ENCODE data around the gene SWI5.

The SWI5 gene

DNA sequence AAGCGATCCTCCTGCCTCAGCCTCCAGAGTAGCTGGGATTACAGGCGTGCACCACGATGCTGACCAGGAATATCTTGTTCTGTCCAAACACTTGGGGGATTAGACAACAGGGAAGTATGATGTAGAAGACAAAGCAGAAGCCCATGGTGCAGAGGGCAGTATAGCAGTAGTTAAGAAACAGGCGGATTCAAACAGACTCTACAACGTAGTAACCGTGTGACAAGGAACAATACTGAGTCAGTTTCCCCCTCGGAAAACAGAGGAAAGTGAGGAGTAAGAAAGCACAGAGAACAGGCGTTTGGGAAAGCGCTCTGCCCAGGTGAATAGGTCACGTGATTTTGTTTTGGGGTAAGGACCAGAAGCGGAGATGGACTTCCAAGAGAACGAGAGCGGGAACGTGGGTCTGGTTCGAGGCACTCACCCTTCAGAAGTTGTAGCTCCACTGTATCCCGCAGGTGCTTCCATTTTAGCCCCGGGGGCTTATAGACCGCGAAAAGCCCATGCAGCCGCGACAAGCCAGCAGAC is 45.9 kb downstream of the SWI5 start:
- no peak for DNase-seq

DNA sequence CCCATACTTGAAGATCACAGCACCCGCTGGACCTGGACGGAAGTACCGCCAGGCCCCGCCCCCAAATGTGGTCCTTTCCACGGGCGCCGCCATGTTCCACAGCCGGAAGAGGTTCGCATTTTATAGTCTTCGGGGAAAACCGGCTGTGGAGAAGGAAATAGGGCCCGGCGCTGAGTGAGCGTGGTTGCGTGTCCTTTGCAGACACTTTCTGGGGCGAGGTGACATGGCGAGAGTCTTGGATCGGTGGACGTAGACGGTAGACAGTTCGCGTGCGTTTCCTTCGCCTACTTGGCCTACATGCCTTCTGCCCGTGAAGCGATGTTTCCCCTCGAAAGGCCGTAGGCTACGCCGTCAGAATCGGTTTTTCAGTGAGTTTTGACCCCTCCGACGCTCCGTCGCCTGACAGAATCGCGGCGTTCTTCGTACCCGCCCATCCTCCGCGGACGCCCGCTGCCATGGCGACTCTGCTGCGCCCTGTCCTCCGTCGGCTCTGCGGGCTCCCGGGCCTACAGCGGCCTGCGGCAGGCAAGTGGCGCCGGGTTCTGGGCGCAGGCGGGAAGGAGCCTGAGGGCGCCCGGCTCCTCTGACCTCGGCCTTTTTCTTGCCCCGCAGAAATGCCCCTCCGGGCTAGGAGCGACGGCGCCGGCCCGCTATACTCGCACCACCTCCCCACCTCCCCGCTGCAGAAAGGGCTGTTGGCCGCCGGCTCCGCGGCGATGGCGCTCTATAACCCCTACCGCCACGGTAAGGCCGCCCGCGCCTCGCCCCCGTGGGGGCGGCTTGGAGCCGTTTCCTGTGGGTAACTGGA is 46.5 kb downstream of the SWI5 start, which contains the start of the genes COQ4 and TRUB2:
COQ4 (plus strand) TSS at position 436 of the 808 bp plus-strand sequence; CDS start at position 456, 20 bp downstream.
TRUB2 (minus strand) TSS at position 44 of the 808 bp plus-strand sequence; CDS start at position 5, 39 bp downstream.
- DNase-seq = peak; percentile 97

DNA sequence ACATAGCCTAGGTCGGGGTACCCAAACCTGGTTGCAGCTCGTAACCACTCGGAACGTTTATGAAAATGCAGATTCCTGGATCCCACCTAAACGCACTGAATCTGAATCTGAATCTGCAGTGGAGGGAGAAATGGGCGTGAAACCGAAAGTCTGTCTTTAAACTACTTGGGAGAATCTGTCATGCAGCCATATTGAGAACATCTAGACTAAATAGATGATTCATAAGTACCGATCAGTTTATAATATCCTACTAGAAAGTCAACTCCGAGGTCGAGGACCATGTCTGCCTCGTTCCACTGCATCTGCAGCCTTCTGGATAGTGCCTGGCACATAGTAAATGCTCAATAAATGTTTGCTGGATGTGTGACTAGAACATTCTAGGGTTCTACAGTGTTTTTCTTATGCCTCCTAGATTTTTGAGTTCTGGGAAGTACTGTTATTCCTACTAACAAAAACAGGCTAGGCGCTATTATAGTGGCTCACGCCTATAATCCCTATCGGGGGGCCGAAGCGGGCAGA is 47.2 kb downstream of the SWI5 start:
- peak; percentile 8 for DNase-seq

DNA sequence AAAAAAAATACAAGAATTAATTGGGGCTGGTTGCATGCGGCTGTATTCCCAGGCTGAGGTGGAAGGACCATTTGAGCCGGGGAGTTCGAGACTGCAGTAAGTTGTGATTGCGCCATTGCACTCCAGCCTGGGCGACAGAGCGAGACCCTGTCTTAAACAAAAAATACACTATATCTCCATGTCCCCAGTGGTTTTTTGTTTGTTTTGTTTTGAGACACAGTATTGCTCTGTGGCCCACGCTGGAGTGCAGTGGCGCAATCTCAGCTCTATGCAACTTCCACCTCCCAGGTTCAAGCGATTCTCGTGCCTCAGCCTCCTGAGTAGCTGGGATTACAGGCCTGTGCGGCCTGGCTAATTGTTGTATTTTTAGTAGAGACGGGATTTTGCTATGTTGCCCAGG is 47.7 kb downstream of the SWI5 start:
- DNase-seq = no peak

DNA sequence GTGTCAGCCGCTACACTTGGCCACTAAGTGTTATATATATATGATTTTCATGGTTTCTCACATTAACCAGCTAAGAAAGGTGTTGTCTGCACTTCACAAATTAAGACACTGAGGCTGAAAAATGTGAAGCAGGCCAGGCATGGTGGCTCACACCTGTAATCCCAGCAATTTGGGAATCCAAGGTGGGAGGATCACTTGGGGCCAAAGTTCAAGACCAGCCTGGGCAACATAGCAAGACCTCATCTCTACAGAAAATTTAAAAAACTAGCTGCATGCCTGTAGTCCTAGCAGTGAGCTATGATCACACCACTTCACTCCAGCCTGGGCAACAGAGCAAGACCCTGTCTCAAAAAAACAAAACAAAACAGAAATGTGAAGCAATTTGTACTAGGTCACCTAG is 48.3 kb downstream of the SWI5 start:
- no peak for DNase-seq

DNA sequence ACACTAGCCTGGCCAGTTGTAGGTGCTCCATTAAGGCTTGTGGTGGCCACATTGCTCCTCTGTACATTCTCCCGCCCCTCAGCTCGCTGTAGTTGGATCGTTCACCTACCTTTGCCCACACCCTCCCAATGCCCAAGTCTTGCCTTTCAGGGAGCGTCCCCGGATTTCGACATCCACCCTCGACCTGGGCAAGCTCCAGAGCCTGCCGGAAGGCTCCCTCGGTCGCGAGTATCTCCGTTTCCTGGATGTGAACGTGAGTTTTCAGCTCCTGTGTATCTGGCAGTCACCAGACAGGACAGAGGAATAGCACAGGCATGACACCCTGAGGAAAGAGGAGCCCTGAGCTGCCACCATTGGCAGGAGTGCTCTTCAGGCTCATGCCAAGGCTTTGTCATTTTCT is 49.6 kb downstream of the SWI5 start:
- DNase-seq = no peak

DNA sequence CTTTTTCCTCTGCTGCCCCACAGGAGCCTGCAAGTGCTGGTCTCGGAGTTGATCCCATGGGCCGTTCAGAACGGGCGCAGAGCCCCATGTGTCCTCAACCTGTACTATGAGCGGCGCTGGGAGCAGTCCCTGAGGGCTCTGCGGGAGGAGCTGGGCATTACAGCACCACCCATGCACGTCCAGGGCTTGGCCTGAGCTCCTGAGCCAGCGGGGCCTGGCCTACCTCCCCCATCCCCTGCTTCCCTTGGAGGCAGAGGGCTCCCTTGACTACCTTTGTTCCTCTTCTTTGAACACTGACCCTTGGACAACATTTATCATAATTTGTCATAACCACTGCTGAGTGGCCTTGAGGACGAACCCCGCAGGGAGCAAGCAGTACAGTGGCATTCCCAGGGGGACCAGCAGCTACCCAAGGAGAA is 57.4 kb downstream of the SWI5 start:
- DNase-seq = no peak

DNA sequence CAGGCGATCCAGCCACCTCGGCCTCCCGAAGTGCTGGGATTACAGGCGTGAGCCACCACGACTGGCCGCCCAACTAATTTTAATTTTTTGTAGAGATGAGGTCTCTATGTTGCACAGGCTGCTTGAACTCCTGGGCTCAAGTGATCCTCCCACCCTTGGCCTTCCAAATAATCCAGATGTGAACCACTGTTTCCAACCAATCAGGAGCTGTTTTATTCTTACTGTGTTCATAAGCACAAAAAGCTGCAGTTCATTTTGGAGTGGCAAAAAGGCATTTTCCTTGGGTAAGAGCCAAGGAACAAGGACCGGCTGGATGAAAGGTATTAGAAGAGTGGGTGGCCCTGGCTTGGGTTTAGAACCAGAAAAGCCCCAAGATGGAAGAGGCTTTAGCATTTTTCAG is 59.1 kb downstream of the SWI5 start:
- DNase-seq = no peak

DNA sequence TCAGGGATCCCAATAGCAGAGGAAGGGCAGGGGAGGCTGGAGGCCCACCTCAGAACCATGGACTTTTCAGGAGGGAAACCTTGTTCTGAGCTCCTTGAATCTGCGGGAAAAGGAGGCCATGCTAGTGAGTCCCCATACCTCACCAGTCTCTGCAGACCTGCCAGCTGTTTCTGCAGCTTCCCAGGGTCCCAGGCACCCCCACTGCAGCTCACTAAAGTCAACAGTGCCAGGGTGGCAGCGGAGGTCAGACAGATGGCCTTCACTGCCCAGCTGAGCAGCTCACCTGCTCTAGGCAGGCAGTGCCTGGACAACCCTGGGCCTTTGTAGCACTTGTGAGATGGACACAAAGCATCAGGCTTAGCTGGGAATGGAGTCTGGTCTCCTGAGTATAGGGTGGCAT is 59.8 kb downstream of the SWI5 start:
- DNase-seq = no peak

DNA sequence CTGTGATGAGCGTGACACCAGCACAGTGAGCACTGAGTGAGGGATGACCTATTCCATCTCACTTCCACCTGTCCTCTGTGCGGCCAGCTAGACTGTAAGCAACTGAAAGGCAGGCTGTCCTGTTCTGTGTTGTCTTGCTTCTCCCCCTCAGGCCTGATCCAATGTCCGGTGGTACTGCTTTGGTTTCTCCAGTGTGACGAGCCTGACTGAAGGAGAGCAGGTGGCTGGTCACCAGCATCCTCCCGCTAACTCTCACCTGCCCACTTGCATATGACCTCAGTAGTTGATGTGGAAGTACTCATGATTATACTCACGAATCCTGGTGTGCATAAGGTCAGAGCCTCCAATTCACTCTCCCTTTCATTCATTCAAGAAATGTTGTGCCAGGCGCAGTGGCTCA is 61.9 kb downstream of the SWI5 start:
- no peak for DNase-seq
